T-helper 2 cell treated with Interferon-gamma antibody and Interleukin-4, amounts not matched to agents 5 μg/mL and 100 μg/mL, for 36 hours (primary cell): ENCODE results near the gene HTATIP2.
A peak's percentile ranks its signal among the peaks of the same experiment; 100 is the strongest.

Experiments used
- DNase-seq: peaks from one replicate; pipeline ENCODE4 v3.0.0; 2021; ENCODE audit warnings: low spot score
- H3K27ac Mint-ChIP-seq: one replicate; pipeline ENCODE4 v1.8.0; 2021; ENCODE audit warnings: mild to moderate bottlenecking, mixed read lengths
- H3K27me3 Mint-ChIP-seq: one replicate; pipeline ENCODE4 v1.8.0; 2021; ENCODE audit warnings: low read depth, mixed read lengths
- H3K36me3 Mint-ChIP-seq: one replicate; pipeline ENCODE4 v1.8.0; 2021; ENCODE audit warnings: low read depth, mixed read lengths
- H3K4me1 Mint-ChIP-seq: one replicate; pipeline ENCODE4 v1.8.0; 2021; ENCODE audit warnings: low read depth, mixed read lengths
- H3K4me3 Mint-ChIP-seq: one replicate; pipeline ENCODE4 v1.8.0; 2022; ENCODE audit warnings: mild to moderate bottlenecking, moderate library complexity, mixed read lengths
- H3K9me3 Mint-ChIP-seq: one replicate; pipeline ENCODE4 v1.8.0; 2021; ENCODE audit warnings: mixed read lengths

HTATIP2 gene

GRCh38 chr11:20363500-20364340 lies at the start of gene HTATIP2:
Gene HTATIP2 (plus strand): TSS chr11:20363714. CDS start chr11:20364238, 524 bp downstream.
- Mint-ChIP-seq H3K4me1 (peaks cover 55% of the 10 kb centered on the region), H3K9me3 (peaks cover 10% of the 10 kb centered on the region), H3K27ac (peak within 1 kb of the TSS; percentile 92), H3K27me3 (no peaks in the 10 kb centered on the region), H3K4me3 (peak within 1 kb of the TSS; percentile 83), H3K36me3 (peaks cover 22% of the 10 kb centered on the region)
- DNase-seq, result peak; percentile 71

DNA sequence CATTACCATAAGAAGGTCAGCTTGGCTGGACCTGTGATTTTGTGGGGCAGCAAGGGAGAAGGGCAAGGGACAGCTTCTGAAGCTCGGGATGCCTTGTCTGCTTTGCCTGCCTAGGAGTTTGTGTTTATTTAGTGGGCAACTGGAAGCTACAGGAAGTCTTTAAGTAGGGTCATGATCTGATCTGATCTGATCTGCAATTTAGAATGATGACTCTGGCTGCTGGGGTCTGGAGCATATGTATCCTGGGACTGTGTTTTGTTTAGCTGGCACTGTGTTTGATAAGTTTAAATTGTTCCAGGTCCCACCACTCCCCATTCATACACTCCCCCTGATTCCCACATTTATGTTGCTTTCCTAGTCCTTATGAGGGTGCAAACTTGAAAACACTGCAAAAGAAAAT lies 47.7 kb upstream of the HTATIP2 start:
- Mint-ChIP-seq H3K27me3 (peaks cover 8% of the 10 kb centered on the region), H3K9me3 (no peaks in the 10 kb centered on the region), H3K4me1 (no peaks in the 10 kb centered on the region), H3K27ac (no peak overlapping the region), H3K4me3 (no peak overlapping the region), H3K36me3 (no peaks in the 10 kb centered on the region)
- DNase-seq, result no peak

DNA sequence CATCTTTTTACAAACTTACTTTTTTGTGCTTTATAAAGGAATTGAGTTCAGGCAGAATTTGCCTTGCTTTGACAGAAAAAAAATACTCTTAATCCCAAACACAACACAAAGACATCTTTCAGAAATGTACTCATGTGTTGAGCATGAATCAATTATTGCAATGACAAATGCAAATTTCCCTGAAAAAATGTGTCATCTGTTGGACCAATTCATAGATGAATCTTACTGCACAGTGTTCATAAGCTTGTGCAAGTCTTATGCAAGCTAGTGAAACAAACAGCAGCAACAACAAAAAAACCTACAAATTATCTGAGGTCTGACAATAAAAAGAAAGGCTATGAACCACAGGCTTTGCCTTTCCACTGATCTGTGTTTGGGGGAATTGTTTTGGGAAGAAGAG lies 42.3 kb upstream of the HTATIP2 start:
- no peak overlapping the region for H3K4me3 Mint-ChIP-seq
- DNase-seq, result no peak
- H3K4me1 Mint-ChIP-seq, result no peaks in the 10 kb centered on the region
- no peak overlapping the region for H3K27ac Mint-ChIP-seq
- no peaks in the 10 kb centered on the region for H3K9me3 Mint-ChIP-seq
- peaks cover 2% of the 10 kb centered on the region for H3K27me3 Mint-ChIP-seq
- no peaks in the 10 kb centered on the region for H3K36me3 Mint-ChIP-seq

DNA sequence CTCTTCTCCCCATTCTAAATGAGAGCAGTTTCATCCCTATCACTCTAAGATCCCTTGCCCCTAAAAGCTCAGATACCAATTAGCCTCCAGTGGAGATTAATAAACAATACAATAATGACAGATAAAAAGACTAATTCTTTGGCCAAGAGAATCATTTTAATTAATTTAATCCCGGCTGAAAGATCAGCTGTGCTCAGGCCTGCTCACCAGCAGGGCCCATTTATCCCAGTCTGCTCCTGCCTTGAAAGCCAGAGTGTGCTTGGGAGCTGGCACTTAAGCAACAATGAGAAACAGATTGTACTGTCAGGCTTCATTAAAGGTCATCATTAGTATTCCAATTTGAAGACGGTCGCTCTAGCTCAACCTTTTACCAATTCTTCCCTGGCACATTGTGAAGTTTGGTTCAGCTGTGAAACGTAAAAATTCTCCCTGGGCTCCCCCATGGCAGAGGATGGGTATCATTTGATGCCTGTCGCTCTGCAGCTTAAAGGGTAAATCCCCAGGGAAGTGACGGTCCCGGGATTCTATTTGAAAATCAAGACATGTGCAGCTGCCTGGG lies 36.1 kb upstream of the HTATIP2 start:
- Mint-ChIP-seq H3K4me1 (no peaks in the 10 kb centered on the region), H3K27me3 (peaks cover 2% of the 10 kb centered on the region), H3K4me3 (no peak overlapping the region), H3K36me3 (no peaks in the 10 kb centered on the region), H3K9me3 (no peaks in the 10 kb centered on the region), H3K27ac (no peak overlapping the region)
- no peak for DNase-seq

GRCh38 chr11:20336056-20336455 lies 27.5 kb upstream of the HTATIP2 start:
- H3K4me3 Mint-ChIP-seq, result no peak overlapping the region
- no peak for DNase-seq
- no peak overlapping the region for H3K27ac Mint-ChIP-seq
- H3K36me3 Mint-ChIP-seq, result no peaks in the 10 kb centered on the region
- no peaks in the 10 kb centered on the region for H3K9me3 Mint-ChIP-seq
- H3K27me3 Mint-ChIP-seq, result peaks cover 49% of the 10 kb centered on the region
- H3K4me1 Mint-ChIP-seq, result no peaks in the 10 kb centered on the region

- Mint-ChIP-seq H3K36me3 (no peaks in the 10 kb centered on the region), H3K4me1 (peaks cover 2% of the 10 kb centered on the region), H3K4me3 (no peak overlapping the region), H3K9me3 (no peaks in the 10 kb centered on the region), H3K27me3 (peaks cover 59% of the 10 kb centered on the region), H3K27ac (no peak overlapping the region)
- DNase-seq, result no peak
Measured at GRCh38 chr11:20337526-20338154, 25.9 kb upstream of the HTATIP2 start.

DNA sequence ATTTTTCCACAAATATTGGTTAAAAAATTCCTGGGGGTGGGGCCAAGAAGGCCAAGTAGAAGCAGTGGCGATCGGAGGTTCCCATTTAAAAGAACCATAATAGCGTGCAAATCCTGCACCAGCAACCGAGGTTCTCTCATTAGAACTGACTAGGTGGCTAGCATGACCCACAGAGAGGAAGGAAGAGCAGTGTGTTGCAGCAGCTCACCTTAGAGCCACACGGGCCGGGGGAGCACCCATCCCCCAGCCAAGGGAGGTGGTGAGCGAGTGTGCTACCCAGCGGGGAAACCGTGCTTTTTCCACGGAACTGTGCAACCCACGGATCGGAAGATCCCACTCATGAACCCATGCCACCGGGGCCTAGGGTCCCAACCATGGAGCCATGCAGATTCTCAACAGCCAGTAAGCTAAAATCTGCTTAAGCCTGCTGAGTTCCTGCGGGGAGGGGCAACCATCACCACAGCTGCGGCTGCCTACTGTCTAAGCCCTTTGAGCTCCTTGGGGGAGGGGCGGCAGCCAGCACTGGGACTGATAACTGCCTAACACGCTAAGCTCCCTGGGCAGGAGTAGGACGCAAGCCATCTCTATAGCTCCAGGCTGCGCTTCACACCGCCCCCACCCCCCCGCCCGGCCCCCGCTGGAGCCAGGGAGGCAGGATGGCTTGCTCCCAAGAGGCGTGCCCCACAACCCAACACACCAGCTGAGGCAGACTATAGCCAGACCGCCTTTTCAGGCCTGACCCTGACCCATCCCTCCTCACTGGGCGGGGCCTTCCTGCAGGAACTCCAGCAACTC lies 21.0 kb upstream of the HTATIP2 start:
- H3K27ac Mint-ChIP-seq, result no peak overlapping the region
- peak overlapping the region; percentile 11 for H3K4me3 Mint-ChIP-seq
- H3K4me1 Mint-ChIP-seq, result peaks cover 2% of the 10 kb centered on the region
- DNase-seq, result no peak
- no peaks in the 10 kb centered on the region for H3K36me3 Mint-ChIP-seq
- no peaks in the 10 kb centered on the region for H3K9me3 Mint-ChIP-seq
- peaks cover 76% of the 10 kb centered on the region for H3K27me3 Mint-ChIP-seq

DNA sequence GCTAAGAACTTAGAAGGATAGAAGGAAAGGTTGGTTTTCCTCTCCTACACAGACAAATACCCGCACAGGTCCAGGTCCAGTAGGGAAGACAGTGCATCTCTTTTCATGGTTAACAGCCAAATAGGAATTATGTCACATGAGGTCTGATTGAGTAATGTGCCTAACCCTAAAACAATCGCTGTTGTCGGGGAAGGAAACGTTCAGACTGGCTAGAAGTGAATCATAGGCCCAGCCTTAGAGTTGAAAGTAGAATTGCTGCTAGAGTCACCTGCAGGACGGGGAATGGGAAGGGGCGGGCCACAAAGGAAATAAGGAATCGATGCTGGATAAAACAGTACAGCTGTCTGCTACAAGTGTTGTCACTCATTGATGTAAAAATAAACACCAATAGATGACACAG lies 12.4 kb upstream of the HTATIP2 start:
- peaks cover 10% of the 10 kb centered on the region for H3K4me1 Mint-ChIP-seq
- H3K36me3 Mint-ChIP-seq, result no peaks in the 10 kb centered on the region
- no peaks in the 10 kb centered on the region for H3K9me3 Mint-ChIP-seq
- H3K27ac Mint-ChIP-seq, result no peak overlapping the region
- peaks cover 41% of the 10 kb centered on the region for H3K27me3 Mint-ChIP-seq
- no peak for DNase-seq
- no peak overlapping the region for H3K4me3 Mint-ChIP-seq

DNA sequence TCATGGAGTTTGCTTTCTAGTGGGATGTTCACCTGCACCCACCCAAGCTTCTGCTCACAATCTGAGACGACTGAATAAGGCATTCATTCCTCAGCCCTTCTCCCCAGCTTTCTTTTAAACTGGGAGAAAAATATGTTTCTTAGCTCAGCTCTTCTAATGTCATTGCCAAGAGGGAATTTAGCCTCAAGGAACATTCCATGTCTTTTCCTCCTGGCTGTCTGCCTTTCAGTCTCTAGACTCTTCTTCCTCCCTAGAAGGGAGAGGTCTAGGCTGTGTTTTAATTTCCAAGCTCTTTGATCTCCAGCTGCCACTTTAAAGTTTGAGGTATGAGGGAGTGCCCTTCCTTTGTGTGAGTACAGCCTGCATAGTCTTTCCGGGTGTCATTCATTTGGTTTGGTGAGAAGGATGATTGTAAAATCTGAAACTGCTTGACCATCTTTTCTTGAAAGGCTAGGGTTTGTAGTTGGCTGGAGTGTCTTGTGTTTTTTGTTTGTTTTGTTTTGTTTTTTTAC lies 11.7 kb upstream of the HTATIP2 start:
- Mint-ChIP-seq H3K4me1 (peaks cover 10% of the 10 kb centered on the region), H3K36me3 (no peaks in the 10 kb centered on the region), H3K27ac (no peak overlapping the region), H3K4me3 (no peak overlapping the region), H3K27me3 (peaks cover 34% of the 10 kb centered on the region), H3K9me3 (no peaks in the 10 kb centered on the region)
- DNase-seq, result no peak

DNA sequence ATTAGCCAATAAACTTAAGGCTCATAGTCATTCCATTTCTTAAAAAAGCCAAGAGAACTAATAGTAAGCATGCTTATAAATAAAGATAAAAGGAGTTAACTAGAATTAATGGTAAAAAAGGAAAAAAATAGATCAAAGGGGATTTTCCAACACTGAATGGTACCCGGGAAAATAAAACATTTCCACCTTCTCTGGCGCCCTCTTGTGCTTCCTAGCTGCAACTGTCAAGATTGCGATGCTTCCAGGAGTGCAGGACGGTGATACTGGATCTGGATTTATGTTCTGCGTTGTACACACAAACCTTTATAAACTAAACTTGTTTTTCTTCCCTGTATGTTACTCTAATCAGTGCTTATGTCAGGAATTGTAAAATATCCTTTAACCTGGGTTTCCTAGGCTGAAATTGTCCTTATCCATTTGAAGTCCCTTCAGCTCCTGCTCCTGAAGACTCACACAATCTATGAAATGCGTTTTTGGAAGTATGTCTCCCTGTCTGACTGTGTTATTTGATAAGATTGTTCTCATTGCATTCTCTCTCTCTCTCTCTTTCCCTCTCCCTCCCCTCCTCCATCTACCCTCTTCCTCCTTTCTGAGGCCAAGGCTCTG lies 9.6 kb upstream of the HTATIP2 start:
- DNase-seq, result no peak
- H3K9me3 Mint-ChIP-seq, result no peaks in the 10 kb centered on the region
- no peak overlapping the region for H3K27ac Mint-ChIP-seq
- H3K4me3 Mint-ChIP-seq, result no peak overlapping the region
- H3K36me3 Mint-ChIP-seq, result no peaks in the 10 kb centered on the region
- peaks cover 10% of the 10 kb centered on the region for H3K4me1 Mint-ChIP-seq
- H3K27me3 Mint-ChIP-seq, result peaks cover 23% of the 10 kb centered on the region

DNA sequence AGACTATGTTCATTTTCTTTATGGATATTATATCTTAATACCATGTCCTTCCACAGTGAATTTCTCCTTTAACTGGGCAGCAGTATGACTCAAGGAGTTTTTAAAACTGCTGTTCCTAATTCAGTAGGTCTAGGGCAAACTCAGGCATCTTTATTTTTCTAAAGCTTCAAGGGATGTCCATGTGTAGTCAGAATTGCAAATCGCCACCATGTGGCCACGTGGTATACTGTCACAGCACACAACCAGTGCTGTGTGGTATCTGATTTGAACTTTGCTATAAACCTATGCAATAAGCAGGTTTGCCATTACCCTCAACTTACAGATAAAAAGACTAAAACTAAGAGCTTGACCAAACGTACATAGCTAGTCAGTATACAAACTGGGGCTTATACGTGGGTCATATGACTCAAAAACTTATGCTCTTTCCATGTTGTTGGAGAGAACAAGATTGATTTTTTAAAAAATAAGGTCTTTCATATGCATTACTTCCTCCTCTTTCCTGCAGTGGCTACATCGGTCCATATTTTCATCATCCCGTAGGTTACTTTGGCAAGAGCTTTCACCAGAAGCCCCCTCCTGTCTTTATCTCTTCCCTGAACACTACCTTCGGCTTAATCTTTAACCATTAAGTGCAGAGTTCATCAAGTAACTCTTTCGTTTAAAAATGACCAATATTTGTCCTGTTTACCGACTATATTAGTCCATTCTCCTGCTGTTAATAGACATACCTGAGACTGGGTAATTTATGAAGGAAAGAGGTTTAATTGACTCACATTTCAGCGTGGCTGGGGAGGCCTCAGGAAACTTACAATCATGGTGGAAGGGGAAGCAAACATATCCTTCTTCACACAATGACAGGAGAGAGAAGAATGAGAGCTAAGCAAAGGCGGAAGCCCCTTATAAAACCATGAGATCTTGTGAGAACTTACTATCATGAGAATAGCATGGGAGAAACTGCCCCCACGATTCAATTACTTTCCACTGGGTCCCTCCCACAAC lies 8.0 kb upstream of the HTATIP2 start:
- Mint-ChIP-seq H3K36me3 (no peaks in the 10 kb centered on the region), H3K4me3 (no peak overlapping the region), H3K4me1 (peaks cover 11% of the 10 kb centered on the region), H3K27ac (no peak overlapping the region), H3K9me3 (peaks cover 4% of the 10 kb centered on the region), H3K27me3 (peaks cover 20% of the 10 kb centered on the region)
- DNase-seq, result no peak

DNA sequence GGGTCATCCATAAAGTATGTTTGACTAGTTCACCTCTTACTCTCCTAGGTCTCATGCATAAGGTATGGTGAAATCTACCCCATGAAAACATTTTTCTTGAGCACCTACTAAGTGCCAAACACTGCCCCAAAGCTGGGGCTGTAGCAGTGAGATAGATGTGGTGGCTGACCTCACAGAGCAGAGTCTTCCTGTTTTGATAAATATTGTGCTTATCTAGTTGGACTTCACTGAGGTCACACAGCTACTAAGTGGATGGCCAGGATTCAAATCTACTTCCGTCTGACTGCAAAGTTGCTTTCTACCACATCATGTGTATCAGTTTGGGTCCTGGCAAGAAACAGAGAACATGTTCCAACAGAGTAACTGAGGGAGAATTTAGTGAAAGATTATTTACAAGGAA lies 6.4 kb upstream of the HTATIP2 start:
- peaks cover 10% of the 10 kb centered on the region for H3K9me3 Mint-ChIP-seq
- H3K27me3 Mint-ChIP-seq, result peaks cover 9% of the 10 kb centered on the region

More for the DNA sequence above, 6.4 kb upstream of the HTATIP2 start:
- Mint-ChIP-seq H3K27ac (no peak overlapping the region), H3K4me1 (peaks cover 17% of the 10 kb centered on the region), H3K4me3 (no peak overlapping the region), H3K36me3 (no peaks in the 10 kb centered on the region)
- DNase-seq, result no peak
